Glomerular endothelial cell (primary cell): ENCODE results near the gene IRAK1BP1. TPM values are rescaled to one million over a fixed set of nuclear protein-coding genes. Genes with fewer than 3 reads are reported as not detected.

Experiments
- total RNA-seq: library from RNA; depleted of rRNA; stranded (reverse); fragments of >200 nt; gene quantifications from 2 replicates; pipeline ENCODE4 v1.2.3, GENCODE V29; 2015

IRAK1BP1 gene
- total RNA-seq, 1 donor from 2014 or later: 2.5 TPM

Other genes starting within 250 kb of the IRAK1BP1 start
- gene PHIP, start 210.7 kb downstream of the IRAK1BP1 start, total RNA-seq: 14.9 and 19.0 TPM in 2 replicates